ENCODE measurements around the gene REEP1. TPM values are rescaled to one million over a fixed set of nuclear protein-coding genes. Genes with fewer than 3 reads are reported as not detected.

REEP1 gene
- total and polyA plus RNA-seq, 9 of the 15 experiments (the other 6 are each of a cell fraction or from before 2014, with no cell fraction given): 0.11 to 0.67 (median 0.13) TPM

DNA sequence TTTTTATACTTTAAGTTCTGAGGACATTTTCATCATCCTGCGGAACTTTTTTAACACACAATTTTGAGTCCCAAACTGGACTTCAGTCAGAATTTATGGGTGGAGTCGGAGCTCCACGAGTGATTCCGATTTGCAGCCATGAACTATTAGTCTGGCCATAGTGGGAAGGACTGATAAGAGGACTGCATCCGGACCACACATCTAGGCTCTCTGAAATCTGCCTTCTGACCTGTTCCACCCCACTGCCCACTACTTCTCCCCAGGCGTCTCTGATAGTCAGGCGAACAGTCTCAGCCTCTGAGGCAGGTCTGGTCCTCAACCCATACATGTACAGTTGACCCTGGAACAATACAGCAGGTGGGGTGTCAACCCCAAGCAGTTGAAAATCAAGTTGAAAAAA lies 133.0 kb downstream of the REEP1 start (continued):
- TF ChIP-seq JUNB (CRISPR knock-in tag; conservative IDR thresholded peaks at IDR 0.05): no peak
- TF ChIP-seq KLF6 (CRISPR knock-in tag; IDR thresholded peaks at IDR 0.05; ENCODE audit: borderline replicate concordance): no peak
- TF ChIP-seq, protein P1, sequence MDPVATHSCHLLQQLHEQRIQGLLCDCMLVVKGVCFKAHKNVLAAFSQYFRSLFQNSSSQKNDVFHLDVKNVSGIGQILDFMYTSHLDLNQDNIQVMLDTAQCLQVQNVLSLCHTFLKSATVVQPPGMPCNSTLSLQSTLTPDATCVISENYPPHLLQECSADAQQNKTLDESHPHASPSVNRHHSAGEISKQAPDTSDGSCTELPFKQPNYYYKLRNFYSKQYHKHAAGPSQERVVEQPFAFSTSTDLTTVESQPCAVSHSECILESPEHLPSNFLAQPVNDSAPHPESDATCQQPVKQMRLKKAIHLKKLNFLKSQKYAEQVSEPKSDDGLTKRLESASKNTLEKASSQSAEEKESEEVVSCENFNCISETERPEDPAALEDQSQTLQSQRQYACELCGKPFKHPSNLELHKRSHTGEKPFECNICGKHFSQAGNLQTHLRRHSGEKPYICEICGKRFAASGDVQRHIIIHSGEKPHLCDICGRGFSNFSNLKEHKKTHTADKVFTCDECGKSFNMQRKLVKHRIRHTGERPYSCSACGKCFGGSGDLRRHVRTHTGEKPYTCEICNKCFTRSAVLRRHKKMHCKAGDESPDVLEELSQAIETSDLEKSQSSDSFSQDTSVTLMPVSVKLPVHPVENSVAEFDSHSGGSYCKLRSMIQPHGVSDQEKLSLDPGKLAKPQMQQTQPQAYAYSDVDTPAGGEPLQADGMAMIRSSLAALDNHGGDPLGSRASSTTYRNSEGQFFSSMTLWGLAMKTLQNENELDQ (CRISPR knock-in tag; IDR thresholded peaks at IDR 0.05; ENCODE audit: borderline replicate concordance): no peak
- no peak for TF ChIP-seq ZNF79 (CRISPR knock-in tag; IDR thresholded peaks at IDR 0.05; ENCODE audit: low read depth)
- no peak for TF ChIP-seq ILK (tag; IDR thresholded peaks at IDR 0.05; ENCODE audit: borderline replicate concordance, low read depth)
- TF ChIP-seq GTF2A2 (tag; IDR thresholded peaks at IDR 0.05): no peak
- TF ChIP-seq SRSF7 (optimal IDR thresholded peaks at IDR 0.05; ENCODE audit: low read depth, low read length): no peak
- TF ChIP-seq, protein P2, sequence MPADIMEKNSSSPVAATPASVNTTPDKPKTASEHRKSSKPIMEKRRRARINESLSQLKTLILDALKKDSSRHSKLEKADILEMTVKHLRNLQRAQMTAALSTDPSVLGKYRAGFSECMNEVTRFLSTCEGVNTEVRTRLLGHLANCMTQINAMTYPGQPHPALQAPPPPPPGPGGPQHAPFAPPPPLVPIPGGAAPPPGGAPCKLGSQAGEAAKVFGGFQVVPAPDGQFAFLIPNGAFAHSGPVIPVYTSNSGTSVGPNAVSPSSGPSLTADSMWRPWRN (IDR thresholded peaks at IDR 0.05; ENCODE audit: low read depth): no peak
- no peak for TF ChIP-seq DDX20 (tag; IDR thresholded peaks at IDR 0.05; ENCODE audit: low read depth)
- no peak for TF ChIP-seq SIN3B (IDR thresholded peaks at IDR 0.05; ENCODE audit: low read depth)
- peak; percentile 52 for TF ChIP-seq CCNT2 (IDR thresholded peaks at IDR 0.05; ENCODE audit: borderline replicate concordance, extremely low read depth, insufficient read length, low read depth, low read length)
- TF ChIP-seq BRCA1 (IDR thresholded peaks at IDR 0.05): no peak
- no peak for TF ChIP-seq BRCA1 (CRISPR knock-in tag; IDR thresholded peaks at IDR 0.05)
- TF ChIP-seq RCOR1 (IDR thresholded peaks at IDR 0.05; ENCODE audit: borderline replicate concordance in 1 of 2, low read depth in 2 of 2, low read length in 2 of 2): peak; percentile 67 to 94; a peak in 3 of 4 replicates
- peak in 1 of 2 experiments; percentile 29; a peak in 1 of 3 replicates for TF ChIP-seq CBX3 (IDR thresholded peaks at IDR 0.05; ENCODE audit: borderline replicate concordance in 1 of 2, low read length in 2 of 2)
- TF ChIP-seq ZNF695 (CRISPR knock-in tag; IDR thresholded peaks at IDR 0.05): no peak
- TF ChIP-seq, protein P3, sequence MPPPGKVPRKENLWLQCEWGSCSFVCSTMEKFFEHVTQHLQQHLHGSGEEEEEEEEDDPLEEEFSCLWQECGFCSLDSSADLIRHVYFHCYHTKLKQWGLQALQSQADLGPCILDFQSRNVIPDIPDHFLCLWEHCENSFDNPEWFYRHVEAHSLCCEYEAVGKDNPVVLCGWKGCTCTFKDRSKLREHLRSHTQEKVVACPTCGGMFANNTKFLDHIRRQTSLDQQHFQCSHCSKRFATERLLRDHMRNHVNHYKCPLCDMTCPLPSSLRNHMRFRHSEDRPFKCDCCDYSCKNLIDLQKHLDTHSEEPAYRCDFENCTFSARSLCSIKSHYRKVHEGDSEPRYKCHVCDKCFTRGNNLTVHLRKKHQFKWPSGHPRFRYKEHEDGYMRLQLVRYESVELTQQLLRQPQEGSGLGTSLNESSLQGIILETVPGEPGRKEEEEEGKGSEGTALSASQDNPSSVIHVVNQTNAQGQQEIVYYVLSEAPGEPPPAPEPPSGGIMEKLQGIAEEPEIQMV (tag; conservative IDR thresholded peaks at IDR 0.05; ENCODE audit: low read depth): no peak
- TF ChIP-seq ZNF212 (CRISPR knock-in tag; IDR thresholded peaks at IDR 0.05): no peak
- TF ChIP-seq SIN3A (IDR thresholded peaks at IDR 0.05; ENCODE audit: borderline replicate concordance in 2 of 2, control insufficient read depth in 1 of 2, low read depth in 2 of 2, low read length in 2 of 2): 0 out of 4 replicates have a peak, but pooled peaks of 1 of the 2 experiments have one; percentile 39
- no peak for TF ChIP-seq TBP (optimal IDR thresholded peaks at IDR 0.05; ENCODE audit: low read depth, low read length)
- no peak for TF ChIP-seq TAF15 (IDR thresholded peaks at IDR 0.05; ENCODE audit: low read depth, low read length)
- no peak for TF ChIP-seq FIP1L1 (IDR thresholded peaks at IDR 0.05; ENCODE audit: low read depth, low read length, poor library complexity, severe bottlenecking)
- no peak for TF ChIP-seq THRAP3 (IDR thresholded peaks at IDR 0.05; ENCODE audit: borderline replicate concordance)
- TF ChIP-seq TBL1XR1 (IDR thresholded peaks at IDR 0.05; ENCODE audit: low read length in 2 of 2): 0 out of 4 replicates have a peak, but pooled peaks of 1 of the 2 experiments have one; percentile 38
- TF ChIP-seq L3MBTL2 (IDR thresholded peaks at IDR 0.05): peak; percentile 55; the same call in 1 of the 2 replicates
